ENCODE data around the gene BGLAP. TPM values are rescaled to one million over a fixed set of nuclear protein-coding genes. Genes with fewer than 3 reads are reported as not detected.
A peak's percentile ranks its signal among the peaks of the same experiment; 100 is the strongest.

The BGLAP gene
- total RNA-seq, 1 donor from 2014 or later, result 3.1 TPM

GRCh38 chr1:156291226-156292061, 49.5 kb downstream of the BGLAP start:
- H3K4me3 Mint-ChIP-seq, result peak overlapping the region; percentile 91
- H3K9me3 Mint-ChIP-seq, result no peaks in the 10 kb centered on the region
- no peak for TF ChIP-seq CTCF (conservative IDR thresholded peaks at IDR 0.05)
- peak; percentile 87 for DNase-seq (ENCODE audit: extremely low spot score, unreplicated experiment)
- H3K27me3 Mint-ChIP-seq, result no peaks in the 10 kb centered on the region
- peaks cover 24% of the 10 kb centered on the region for H3K4me1 Mint-ChIP-seq (ENCODE audit: unreplicated experiment)
- peaks cover 12% of the 10 kb centered on the region for H3K36me3 Mint-ChIP-seq
- H3K27ac Mint-ChIP-seq, result peak overlapping the region; percentile 92

Other genes with a start within 250 kb of the BGLAP start
- 223 and 248 TPM in 2 replicates for gene SSR2, start 221.2 kb upstream of the BGLAP start, total RNA-seq (ENCODE audit: low replicate concordance)
- gene UBQLN4, start 188.4 kb upstream of the BGLAP start, total RNA-seq (ENCODE audit: low replicate concordance), result 40.3 and 54.5 TPM in 2 replicates
- 55.6 and 60.9 TPM in 2 replicates for gene LAMTOR2, start 187.4 kb upstream of the BGLAP start, total RNA-seq (ENCODE audit: low replicate concordance)
- 97.9 and 294 TPM in 2 replicates for gene RAB25, start 181.0 kb upstream of the BGLAP start, total RNA-seq (ENCODE audit: low replicate concordance)
- 31.0 and 61.9 TPM in 2 replicates for gene MEX3A, start 159.7 kb upstream of the BGLAP start, total RNA-seq (ENCODE audit: low replicate concordance)
- 141 and 400 TPM in 2 replicates for gene LMNA, start 127.5 kb upstream of the BGLAP start, total RNA-seq (ENCODE audit: low replicate concordance)
- gene SEMA4A, start 88.6 kb upstream of the BGLAP start, total RNA-seq (ENCODE audit: low replicate concordance), result 7.1 and 12.9 TPM in 2 replicates
- 18.6 and 21.8 TPM in 2 replicates for gene SLC25A44, start 48.1 kb upstream of the BGLAP start, total RNA-seq (ENCODE audit: low replicate concordance)
- gene PMF1, start 29.2 kb upstream of the BGLAP start, total RNA-seq (ENCODE audit: low replicate concordance), result 56.1 and 62.0 TPM in 2 replicates
- gene PAQR6, start 5.9 kb downstream of the BGLAP start, total RNA-seq (ENCODE audit: low replicate concordance), result 9.2 and 19.0 TPM in 2 replicates
- gene SMG5, start 40.6 kb downstream of the BGLAP start, total RNA-seq (ENCODE audit: low replicate concordance), result 91.0 and 91.3 TPM in 2 replicates
- 18.1 and 43.8 TPM in 2 replicates for gene TMEM79, start 42.1 kb downstream of the BGLAP start, total RNA-seq (ENCODE audit: low replicate concordance)
- 67.6 and 104 TPM in 2 replicates for gene GLMP, start 53.5 kb downstream of the BGLAP start, total RNA-seq (ENCODE audit: low replicate concordance)
- 0.48 TPM in 1 of 2 replicates, not detected in the other for gene VHLL, start 57.1 kb downstream of the BGLAP start, total RNA-seq (ENCODE audit: low replicate concordance)
- gene CCT3, start 96.1 kb downstream of the BGLAP start, total RNA-seq (ENCODE audit: low replicate concordance), result 209 and 301 TPM in 2 replicates
- 0.63 TPM in 1 of 2 replicates, not detected in the other for gene TSACC, start 96.3 kb downstream of the BGLAP start, total RNA-seq (ENCODE audit: low replicate concordance)
- gene RHBG, start 127.0 kb downstream of the BGLAP start, total RNA-seq (ENCODE audit: low replicate concordance), result 0.17 and 0.88 TPM in 2 replicates

Measured in type B pancreatic cell (in vitro differentiated cells).